ENCODE data around the gene DIMT1. TPM values are rescaled to one million over a fixed set of nuclear protein-coding genes. Genes with fewer than 3 reads are reported as not detected.

DIMT1 gene
- total and polyA plus RNA-seq, 4 donors, result 7.9 to 12.6 (median 9.8) TPM

GRCh38 chr5:62413711-62414110 is 10.0 kb upstream of the DIMT1 start:
- H3K36me3 ChIP-seq (ENCODE audit: control insufficient read depth in 4 of 4, insufficient read depth in 3 of 4, low read depth in 1 of 4, low read length in 3 of 4), result no peaks in the 10 kb centered on the region
- WGBS, result 63% methylated on average over 3 of the region's 3 CpGs
- no peaks in the 10 kb centered on the region for H3K9me3 ChIP-seq (ENCODE audit: control insufficient read depth in 4 of 4, low read length in 3 of 4)
- peaks cover 2 to 12% (median 10%) of the 10 kb centered on the region in 4 donors for H3K4me1 ChIP-seq (ENCODE audit: control insufficient read depth in 4 of 4, insufficient read depth in 4 of 4, low read length in 3 of 4)
- H3K27me3 ChIP-seq (ENCODE audit: control insufficient read depth in 4 of 4, insufficient read depth in 4 of 4, low read length in 3 of 4), result no peaks in the 10 kb centered on the region
- H3K27ac ChIP-seq (ENCODE audit: low read depth in 1 of 2, low read length in 2 of 2), result no peak overlapping the region
- DNase-seq (ENCODE audit: low spot score), result no peak
- no peak for TF ChIP-seq HNF4G (IDR thresholded peaks at IDR 0.05)
- no peak for TF ChIP-seq TAF1 (conservative IDR thresholded peaks at IDR 0.05)
- no peak for TF ChIP-seq NR2F2 (IDR thresholded peaks at IDR 0.05)
- no peak for TF ChIP-seq GABPA (IDR thresholded peaks at IDR 0.05 in 1 of 2, conservative IDR thresholded peaks at IDR 0.05 in 1 of 2)
- TF ChIP-seq RAD21 (IDR thresholded peaks at IDR 0.05), result no peak
- no peak for TF ChIP-seq JUND (IDR thresholded peaks at IDR 0.05)
- no peak for TF ChIP-seq ZBTB33 (IDR thresholded peaks at IDR 0.05)
- no peak for TF ChIP-seq ATF3 (IDR thresholded peaks at IDR 0.05)
- no peak for TF ChIP-seq RXRA (IDR thresholded peaks at IDR 0.05)
- no peak for TF ChIP-seq FOXA1 (IDR thresholded peaks at IDR 0.05)
- TF ChIP-seq YY1 (IDR thresholded peaks at IDR 0.05), result no peak
- peak overlapping the region; percentile 74 to 93 (median 76) for H3K4me3 ChIP-seq (ENCODE audit: low read depth in 1 of 3, low read length in 3 of 3)
- no peak overlapping the region for H3K9ac ChIP-seq (ENCODE audit: low read depth in 1 of 2, low read length in 2 of 2)

GRCh38 chr5:62412549-62413329 is 9.0 kb upstream of the DIMT1 start, which contains the start of gene IPO11:
Gene IPO11, plus strand, starts transcription at chr5:62412763. Its CDS starts 24,517 bp downstream, at chr5:62437280.
- no peaks in the 10 kb centered on the region for H3K36me3 ChIP-seq (ENCODE audit: control insufficient read depth in 4 of 4, insufficient read depth in 3 of 4, low read depth in 1 of 4, low read length in 3 of 4)
- WGBS, result under 1% methylated on average over 66 of the region's 66 CpGs
- H3K27ac ChIP-seq (ENCODE audit: low read depth in 1 of 2, low read length in 2 of 2), result no peak within 1 kb of the TSS
- H3K9me3 ChIP-seq (ENCODE audit: control insufficient read depth in 4 of 4, low read length in 3 of 4), result no peaks in the 10 kb centered on the region
- peak; percentile 98 for DNase-seq (ENCODE audit: low spot score)
- peak within 1 kb of the TSS; percentile 69 for H3K9ac ChIP-seq (ENCODE audit: low read depth in 1 of 2, low read length in 2 of 2)
- TF ChIP-seq JUND (IDR thresholded peaks at IDR 0.05) (no peak), TAF1 (conservative IDR thresholded peaks at IDR 0.05) (peak; percentile 48), ZBTB33 (IDR thresholded peaks at IDR 0.05) (peak; percentile 48), HNF4A (conservative IDR thresholded peaks at IDR 0.05) (peak in 1 of 2 donors; percentile 14), ATF3 (IDR thresholded peaks at IDR 0.05) (no peak), REST (IDR thresholded peaks at IDR 0.05) (no peak), MAX (IDR thresholded peaks at IDR 0.05) (peak; percentile 76), YY1 (IDR thresholded peaks at IDR 0.05) (peak; percentile 98), GABPA (IDR thresholded peaks at IDR 0.05 in 1 of 2, conservative IDR thresholded peaks at IDR 0.05 in 1 of 2) (peak in 1 of 2 donors; percentile 64), SP1 (IDR thresholded peaks at IDR 0.05) (peak; percentile 58), FOXA1 (IDR thresholded peaks at IDR 0.05) (peak; percentile 7), EGR1 (IDR thresholded peaks at IDR 0.05; ENCODE audit: low read depth in 2 of 2) (peak in 1 of 2 donors; percentile 31)
- peak within 1 kb of the TSS; percentile 74 to 93 (median 76) for H3K4me3 ChIP-seq (ENCODE audit: low read depth in 1 of 3, low read length in 3 of 3)
- peaks cover 2 to 12% (median 10%) of the 10 kb centered on the region in 4 donors for H3K4me1 ChIP-seq (ENCODE audit: control insufficient read depth in 4 of 4, insufficient read depth in 4 of 4, low read length in 3 of 4)
- no peaks in the 10 kb centered on the region for H3K27me3 ChIP-seq (ENCODE audit: control insufficient read depth in 4 of 4, insufficient read depth in 4 of 4, low read length in 3 of 4)

Measured in liver (tissue), 9 donors.